Endodermal cell (in vitro differentiated cells): Measurements from ENCODE around the gene SLC13A5. TPM values are rescaled to one million over a fixed set of nuclear protein-coding genes. Genes with fewer than 3 reads are reported as not detected.
A peak's percentile ranks its signal among the peaks of the same experiment; 100 is the strongest.
"Not testable (repeated sequence)": the region's sequence is repeated elsewhere in the genome, so short reads cannot be mapped to it uniquely, and the experiment has no call there.

Experiments used
- DNase-seq: peaks from one replicate; pipeline ENCODE4 v3.0.0-alpha.2; 2017
- H3K27ac ChIP-seq: 2 replicates; pipeline ENCODE4 v1.5.1; 2013; ENCODE audit warnings: mild to moderate bottlenecking, low read depth, low read length, moderate library complexity
- H3K27me3 ChIP-seq: 2 replicates; pipeline ENCODE4 v1.6.1; 2013; ENCODE audit warnings: mild to moderate bottlenecking, low read length, moderate library complexity; ENCODE audit not compliant: insufficient read depth, control insufficient read depth, poor library complexity, severe bottlenecking
- H3K36me3 ChIP-seq: 2 replicates; pipeline ENCODE4 v1.7.0; 2013; ENCODE audit warnings: mild to moderate bottlenecking, low read length, moderate library complexity; ENCODE audit not compliant: control insufficient read depth, insufficient read depth
- H3K4me1 ChIP-seq: one replicate; pipeline ENCODE4 v1.7.0; 2013; ENCODE audit warnings: low read length; ENCODE audit not compliant: control insufficient read depth, insufficient read depth
- H3K4me3 ChIP-seq: 2 replicates; pipeline ENCODE4 v1.5.1; 2013; ENCODE audit warnings: mild to moderate bottlenecking, low read length, moderate library complexity
- H3K9ac ChIP-seq: 2 replicates; pipeline ENCODE4 v1.6.1; 2013; ENCODE audit warnings: mild to moderate bottlenecking, low read length, moderate library complexity; ENCODE audit not compliant: poor library complexity, severe bottlenecking; ENCODE audit errors: extremely low read depth
- H3K9me3 ChIP-seq: 2 replicates; pipeline ENCODE4 v1.6.1; 2013; ENCODE audit warnings: mild to moderate bottlenecking, low read length, moderate library complexity; ENCODE audit not compliant: control insufficient read depth
- H3K27ac Mint-ChIP-seq: 2 replicates; pipeline ENCODE4 v1.8.0; 2020; ENCODE audit warnings: mixed read lengths
- H3K27me3 Mint-ChIP-seq: 2 replicates; pipeline ENCODE4 v1.8.0; 2021; ENCODE audit warnings: mild to moderate bottlenecking, mixed read lengths; ENCODE audit not compliant: insufficient read depth
- H3K36me3 Mint-ChIP-seq: 2 replicates; pipeline ENCODE4 v1.8.0; 2020; ENCODE audit warnings: low read depth, mixed read lengths
- H3K4me1 Mint-ChIP-seq: 2 replicates; pipeline ENCODE4 v1.8.0; 2020; ENCODE audit warnings: mixed read lengths
- H3K4me3 Mint-ChIP-seq: 2 replicates; pipeline ENCODE4 v1.8.0; 2020; ENCODE audit warnings: mild to moderate bottlenecking, moderate library complexity, mixed read lengths
- H3K9me3 Mint-ChIP-seq: 2 replicates; pipeline ENCODE4 v1.8.0; 2020; ENCODE audit warnings: mild to moderate bottlenecking, mixed read lengths
- WGBS, 2 experiments: methylation state at CpG; one replicate each; pipeline versions ENCODE4 v1.1.5 to v1.1.7; 2013; ENCODE audit warnings: missing lambda C conversion rate in 2 of 2, mixed read lengths in 1 of 2; ENCODE audit not compliant: insufficient coverage in 1 of 2, insufficient read length in 1 of 2; 5-methylcytosine and 5-hydroxymethylcytosine counted together
- total RNA-seq, 2 donors: library from RNA; stranded (reverse); fragmentation: NEBNext Ultra II Directional in 1 of 2; extraction: Animal tissue kit (Norgen Biotek cat#: 25700) in 1 of 2; gene quantifications; 2 replicates in 1 of 2; 3 replicates in 1 of 2; pipeline ENCODE4 v1.2.1, GENCODE V29; 2021
- TF ChIP-seq, protein P1 (sequence below): fragments of 200-600 bp; sonication (generic); conservative IDR thresholded peaks from 2 replicates; pipeline ENCODE4 v1.5.0; 2021; ENCODE audit warnings: antibody characterized with exemption, mild to moderate bottlenecking

SLC13A5 gene
- total RNA-seq, 2 donors from 2014 or later = 3.9 to 8.4 TPM

DNA sequence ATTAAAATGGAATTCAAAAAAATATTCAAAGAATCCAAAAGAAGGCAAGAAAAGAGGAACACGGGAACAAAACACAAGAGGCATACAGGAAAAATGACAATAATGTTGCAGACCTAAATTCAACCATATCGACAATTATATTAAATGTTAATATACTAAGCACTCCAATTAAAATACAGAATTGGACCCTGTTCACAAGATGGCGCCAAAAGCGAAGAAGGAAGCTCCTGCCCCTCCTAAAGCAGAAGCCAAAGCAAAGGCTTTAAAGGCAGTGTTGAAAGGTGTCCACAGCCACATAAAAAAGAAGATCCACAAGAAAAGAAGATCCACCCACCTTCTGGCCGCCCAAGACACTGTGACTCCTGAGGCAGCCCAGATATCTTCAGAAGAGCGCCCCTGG lies 36.4 kb upstream of the SLC13A5 start:
- WGBS, 2 experiments = 87 to 96% methylated on average over 4 to 6 of the region's 6 CpGs
- Histone ChIP-seq H3K4me1 (no peaks in the 10 kb centered on the region), H3K27ac (no peak overlapping the region), H3K36me3 (no peaks in the 10 kb centered on the region), H3K9ac (no peak overlapping the region), H3K9me3 (no peaks in the 10 kb centered on the region), H3K27me3 (no peaks in the 10 kb centered on the region), H3K4me3 (no peak overlapping the region)
- H3K4me1 Mint-ChIP-seq = peaks cover 13% of the 10 kb centered on the region
- H3K4me3 Mint-ChIP-seq = no peak overlapping the region
- no peaks in the 10 kb centered on the region for H3K36me3 Mint-ChIP-seq
- TF ChIP-seq, protein P1, sequence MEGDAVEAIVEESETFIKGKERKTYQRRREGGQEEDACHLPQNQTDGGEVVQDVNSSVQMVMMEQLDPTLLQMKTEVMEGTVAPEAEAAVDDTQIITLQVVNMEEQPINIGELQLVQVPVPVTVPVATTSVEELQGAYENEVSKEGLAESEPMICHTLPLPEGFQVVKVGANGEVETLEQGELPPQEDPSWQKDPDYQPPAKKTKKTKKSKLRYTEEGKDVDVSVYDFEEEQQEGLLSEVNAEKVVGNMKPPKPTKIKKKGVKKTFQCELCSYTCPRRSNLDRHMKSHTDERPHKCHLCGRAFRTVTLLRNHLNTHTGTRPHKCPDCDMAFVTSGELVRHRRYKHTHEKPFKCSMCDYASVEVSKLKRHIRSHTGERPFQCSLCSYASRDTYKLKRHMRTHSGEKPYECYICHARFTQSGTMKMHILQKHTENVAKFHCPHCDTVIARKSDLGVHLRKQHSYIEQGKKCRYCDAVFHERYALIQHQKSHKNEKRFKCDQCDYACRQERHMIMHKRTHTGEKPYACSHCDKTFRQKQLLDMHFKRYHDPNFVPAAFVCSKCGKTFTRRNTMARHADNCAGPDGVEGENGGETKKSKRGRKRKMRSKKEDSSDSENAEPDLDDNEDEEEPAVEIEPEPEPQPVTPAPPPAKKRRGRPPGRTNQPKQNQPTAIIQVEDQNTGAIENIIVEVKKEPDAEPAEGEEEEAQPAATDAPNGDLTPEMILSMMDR = peak; percentile 53
- H3K27me3 Mint-ChIP-seq = peaks cover 8% of the 10 kb centered on the region
- H3K27ac Mint-ChIP-seq = no peak overlapping the region
- no peak for DNase-seq
- peaks cover 8% of the 10 kb centered on the region for H3K9me3 Mint-ChIP-seq

DNA sequence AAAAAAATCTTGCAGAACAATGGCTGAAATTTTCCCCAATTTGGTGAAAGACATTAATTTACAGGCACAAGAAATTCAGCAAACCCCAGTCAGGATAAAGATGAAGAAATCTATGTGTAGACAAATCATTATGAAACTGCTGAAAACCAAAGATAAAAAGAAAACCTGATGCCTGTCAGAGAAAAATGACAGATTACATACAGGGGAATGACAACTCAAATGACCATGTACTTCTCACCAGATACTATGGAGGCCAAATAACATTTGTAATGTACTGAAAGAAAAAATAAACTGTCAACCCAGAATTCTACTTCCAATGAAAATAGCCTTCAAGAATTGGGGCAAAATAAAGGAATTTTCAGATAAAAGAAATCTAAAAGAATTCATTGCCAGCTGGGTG lies 35.4 kb upstream of the SLC13A5 start:
- Histone ChIP-seq H3K4me1 (no peaks in the 10 kb centered on the region), H3K9me3 (no peaks in the 10 kb centered on the region), H3K36me3 (no peaks in the 10 kb centered on the region), H3K27ac (no peak overlapping the region), H3K27me3 (peaks cover 4% of the 10 kb centered on the region), H3K9ac (no peak overlapping the region), H3K4me3 (no peak overlapping the region)
- Mint-ChIP-seq H3K27me3 (peaks cover 12% of the 10 kb centered on the region), H3K27ac (no peak overlapping the region), H3K4me3 (no peak overlapping the region), H3K9me3 (peaks cover 8% of the 10 kb centered on the region), H3K36me3 (no peaks in the 10 kb centered on the region), H3K4me1 (peaks cover 10% of the 10 kb centered on the region)
- TF ChIP-seq, protein P1 = no peak
- no peak for DNase-seq

DNA sequence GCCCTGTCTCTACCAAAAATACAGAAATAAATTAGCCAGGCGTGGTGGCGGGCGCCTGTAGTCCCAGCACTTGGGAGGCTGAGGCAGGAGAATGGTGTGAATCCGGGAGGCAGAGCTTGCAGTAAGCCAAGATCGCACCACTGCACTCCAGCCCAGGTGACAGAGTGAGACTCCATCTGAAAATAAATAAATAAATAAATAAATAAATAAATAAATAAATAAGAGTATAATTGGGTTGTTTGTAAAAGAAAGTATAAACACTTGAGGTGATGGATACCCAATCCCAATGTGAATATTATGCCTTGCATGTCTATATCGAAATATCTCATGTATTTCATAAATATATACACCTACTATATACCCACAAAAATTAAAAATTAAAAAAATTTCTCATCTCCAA lies 33.5 kb upstream of the SLC13A5 start:
- peaks cover 13% of the 10 kb centered on the region for H3K9me3 Mint-ChIP-seq

DNA sequence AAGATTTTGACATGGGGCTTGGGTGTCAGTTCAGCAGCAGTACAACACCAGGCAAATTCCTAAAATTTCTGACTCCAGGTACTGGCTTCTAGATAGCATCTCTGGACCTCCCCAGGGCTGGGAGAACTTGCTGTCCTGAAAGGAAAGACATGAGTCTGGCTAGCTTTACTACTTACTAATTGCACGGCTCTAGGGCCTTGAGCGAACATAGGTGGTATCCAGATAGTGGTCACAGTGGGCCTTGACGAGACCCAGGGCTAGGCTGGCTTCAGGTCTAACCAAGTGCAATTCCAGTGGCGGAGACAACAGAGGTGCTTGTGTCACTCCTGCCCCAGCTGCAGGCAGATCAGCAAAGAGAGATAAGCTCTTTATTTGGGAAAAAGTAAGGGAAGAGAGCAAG lies 16.4 kb upstream of the SLC13A5 start:
- Mint-ChIP-seq H3K27ac (no peak overlapping the region), H3K4me3 (no peak overlapping the region), H3K9me3 (no peaks in the 10 kb centered on the region), H3K27me3 (peaks cover 25% of the 10 kb centered on the region), H3K4me1 (no peaks in the 10 kb centered on the region), H3K36me3 (no peaks in the 10 kb centered on the region)
- 74 to 82% methylated on average over 3 to 4 of the region's 4 CpGs for WGBS, 2 experiments
- Histone ChIP-seq H3K4me1 (no peaks in the 10 kb centered on the region), H3K4me3 (no peak overlapping the region), H3K9ac (no peak overlapping the region), H3K27ac (no peak overlapping the region), H3K9me3 (no peaks in the 10 kb centered on the region), H3K27me3 (peaks cover 41% of the 10 kb centered on the region), H3K36me3 (no peaks in the 10 kb centered on the region)
- DNase-seq = no peak
- TF ChIP-seq, protein P1 = no peak

More for the DNA sequence above, 33.5 kb upstream of the SLC13A5 start:
- H3K4me1 Mint-ChIP-seq, H3K27ac Mint-ChIP-seq, H3K4me1 ChIP-seq, H3K36me3 Mint-ChIP-seq, H3K36me3 ChIP-seq, H3K4me3 ChIP-seq, H3K9ac ChIP-seq, H3K27ac ChIP-seq, H3K9me3 ChIP-seq, DNase-seq, H3K4me3 Mint-ChIP-seq: not testable (repeated sequence)
- peaks cover 11% of the 10 kb centered on the region for H3K27me3 ChIP-seq
- 93 to 96% methylated on average over 4 to 5 of the region's 6 CpGs for WGBS, 2 experiments
- H3K27me3 Mint-ChIP-seq = peaks cover 24% of the 10 kb centered on the region
